Posterior cingulate gyrus (tissue), 11 donors: ENCODE results near the gene GRIK4.
A peak's percentile ranks its signal among the peaks of the same experiment; 100 is the strongest.

Source experiments
- DNase-seq, 10 donors: peaks; one replicate each; pipeline versions ENCODE4 v3.0.0 to v3.0.0-alpha.2; 2020 to 2021; ENCODE audit warnings: mixed read lengths in 3 of 10
- intact Hi-C: fragments of 100-400 bp; cut with DNase I; formaldehyde crosslinking; loops from one replicate; pipeline ENCODE4 v1.15.1; 2023

Gene GRIK4

GRCh38 chr11:120522736-120523135 is 11.2 kb downstream of the GRIK4 start:
- peak in 2 of 10 donors; percentile 39 to 40 for DNase-seq
- intact Hi-C loops: no loop called here

- intact Hi-C loops: no loop called here
- peak in 2 of 10 donors; percentile 58 to 61 for DNase-seq
Observed at GRCh38 chr11:120523196-120523595, 11.6 kb downstream of the GRIK4 start.

- intact Hi-C loops: no loop called here
- DNase-seq: peak in 2 of 10 donors; percentile 35 to 69
Observed at GRCh38 chr11:120524536-120525085, 13.1 kb downstream of the GRIK4 start.

GRCh38 chr11:120525261-120526171 is 14.0 kb downstream of the GRIK4 start:
- peak in 2 of 10 donors; percentile 18 to 38 for DNase-seq
- intact Hi-C loops: no loop called here

- peak in 2 of 10 donors; percentile 15 to 20 for DNase-seq
- intact Hi-C loops: no loop called here
Observed at GRCh38 chr11:120526241-120526640, 14.7 kb downstream of the GRIK4 start.

- intact Hi-C loops: no loop called here
- peak in 2 of 10 donors; percentile 75 to 82 for DNase-seq
Observed at GRCh38 chr11:120527111-120527761, 15.7 kb downstream of the GRIK4 start.

GRCh38 chr11:120528749-120529148 is 17.2 kb downstream of the GRIK4 start:
- DNase-seq: peak in 2 of 10 donors; percentile 19 to 22
- intact Hi-C loops: no loop called here

GRCh38 chr11:120529214-120529613 is 17.7 kb downstream of the GRIK4 start:
- DNase-seq: peak in 2 of 10 donors; percentile 22 to 64
- intact Hi-C loops: no loop called here

GRCh38 chr11:120529911-120530310 is 18.4 kb downstream of the GRIK4 start:
- intact Hi-C loops: no loop called here
- peak in 1 of 10 donors; percentile 6 for DNase-seq

- peak in 1 of 10 donors; percentile 35 for DNase-seq
- intact Hi-C loops: no loop called here
Observed at GRCh38 chr11:120532082-120532831, 20.7 kb downstream of the GRIK4 start.

GRCh38 chr11:120532832-120533196 is 21.3 kb downstream of the GRIK4 start:
- no peak for DNase-seq

GRCh38 chr11:120536091-120536796 is 24.7 kb downstream of the GRIK4 start:
- peak in 2 of 10 donors; percentile 65 to 80 for DNase-seq
- intact Hi-C loops: no loop called here

More at GRCh38 chr11:120532832-120533196, 21.3 kb downstream of the GRIK4 start:
- intact Hi-C loops: no loop called here

GRCh38 chr11:120536797-120537169 is 25.2 kb downstream of the GRIK4 start:
- peak in 2 of 10 donors; percentile 59 to 68 for DNase-seq
- intact Hi-C loops: no loop called here

- intact Hi-C loops: no loop called here
- DNase-seq: no peak
Observed at GRCh38 chr11:120537996-120538395, 26.4 kb downstream of the GRIK4 start.

- intact Hi-C loops: no loop called here
- DNase-seq: no peak
Observed at GRCh38 chr11:120538707-120539106, 27.2 kb downstream of the GRIK4 start.

GRCh38 chr11:120539667-120540369 is 28.3 kb downstream of the GRIK4 start:
- DNase-seq: no peak
- intact Hi-C loops: no loop called here

GRCh38 chr11:120540744-120541465 is 29.4 kb downstream of the GRIK4 start:
- DNase-seq: peak in 1 of 10 donors; percentile 30
- intact Hi-C loops: no loop called here

GRCh38 chr11:120543521-120544215 is 32.1 kb downstream of the GRIK4 start:
- intact Hi-C loops: no loop called here
- peak in 2 of 10 donors; percentile 22 to 37 for DNase-seq
